ENCODE results near the gene MTHFSD. TPM values are rescaled to one million over a fixed set of nuclear protein-coding genes. Genes with fewer than 3 reads are reported as not detected.

The MTHFSD gene
- total and polyA plus RNA-seq, 3 experiments from 2014 or later: 21.9 to 25.0 (median 23.0) TPM

DNA sequence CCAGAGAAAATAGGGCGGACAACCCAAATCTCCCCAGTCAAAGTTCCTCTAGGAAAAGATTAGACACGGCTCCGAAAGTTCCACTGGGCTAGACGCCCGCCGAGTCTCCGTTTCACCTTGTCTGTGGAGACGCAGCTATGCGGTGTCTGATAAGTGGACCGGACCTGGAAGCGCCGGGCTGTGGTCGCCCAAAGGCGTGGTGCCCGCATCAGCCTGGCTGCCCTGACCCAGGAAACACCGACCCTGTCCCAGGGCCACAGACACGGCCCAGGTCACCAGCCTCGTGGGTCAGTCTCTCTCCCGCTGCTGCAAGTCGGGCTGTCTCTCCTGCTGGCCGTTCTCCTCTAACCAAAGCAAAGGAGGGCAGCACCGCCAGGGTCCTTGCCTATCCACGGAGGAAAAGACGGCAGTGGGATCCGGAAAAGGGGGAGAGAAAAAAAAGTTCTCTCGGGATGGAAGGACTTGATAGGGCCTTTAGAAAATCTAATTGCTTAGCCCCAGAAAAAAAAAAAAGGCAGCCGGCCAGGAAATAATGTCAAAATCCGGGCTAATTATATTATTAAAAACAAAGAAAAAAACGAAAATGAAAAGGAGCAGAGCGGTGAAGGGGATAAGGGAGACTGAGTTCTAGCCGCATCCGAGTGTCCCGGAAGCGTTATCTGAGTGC lies 58.6 kb downstream of the MTHFSD start:
- peaks cover 0 to 1% (median 0%) of the 10 kb centered on the region in 5 donors for H3K9me3 Mint-ChIP-seq
- H3K27ac Mint-ChIP-seq: peak overlapping the region in 1 of 8 donors; percentile 73
- H3K4me3 Mint-ChIP-seq: peak overlapping the region in 1 of 7 donors; percentile 43
- DNase-seq: no peak
- POLR2A ChIA-PET: no interaction called here
- Histone ChIP-seq H3K9me3 (ENCODE audit: low read length) (no peaks in the 10 kb centered on the region), H3K36me3 (ENCODE audit: insufficient read depth, low read length) (no peaks in the 10 kb centered on the region), H3K4me3 (ENCODE audit: low read length) (no peak overlapping the region), H3K27me3 (ENCODE audit: insufficient read depth, low read length, poor library complexity, severe bottlenecking) (peaks cover 15% of the 10 kb centered on the region), H3K4me1 (ENCODE audit: insufficient read depth, low read length) (no peaks in the 10 kb centered on the region), H3K27ac (ENCODE audit: low read depth, low read length) (no peak overlapping the region)
- no peaks in the 10 kb centered on the region for H3K36me3 Mint-ChIP-seq
- H3K27me3 Mint-ChIP-seq: peaks cover 50 to 77% of the 10 kb centered on the region in 2 donors
- CTCF ChIA-PET: no interaction called here
- H3K4me1 Mint-ChIP-seq: no peaks in the 10 kb centered on the region

DNA sequence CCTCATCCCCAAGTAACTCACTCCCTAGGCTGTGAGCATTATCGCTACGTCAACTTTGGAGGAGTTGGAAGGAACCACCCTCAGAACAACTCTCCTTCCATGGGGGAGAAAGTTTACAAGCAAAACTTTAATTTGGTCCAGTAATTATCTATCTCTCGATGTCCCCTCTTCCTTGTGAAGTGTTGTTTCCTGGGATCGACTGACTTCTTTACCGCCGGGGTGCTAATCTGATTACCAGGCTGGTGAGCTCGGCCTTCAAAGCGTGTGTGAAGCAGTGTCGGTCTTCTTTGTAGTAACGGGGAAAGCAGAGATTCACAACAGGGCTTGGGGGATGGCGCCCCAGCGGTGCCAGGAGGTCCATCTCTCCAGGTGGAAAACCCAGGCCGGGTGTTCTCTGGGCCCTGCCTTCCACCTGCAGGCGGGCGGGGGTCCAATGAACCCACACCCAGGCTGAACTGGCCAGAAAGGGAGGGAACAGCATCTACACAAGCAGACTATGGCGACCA lies 59.2 kb downstream of the MTHFSD start:
- no peaks in the 10 kb centered on the region for H3K36me3 Mint-ChIP-seq
- POLR2A ChIA-PET: no interaction called here
- DNase-seq: no peak
- CTCF ChIA-PET: no interaction called here
- H3K27ac ChIP-seq (ENCODE audit: low read depth, low read length): no peak overlapping the region
- H3K36me3 ChIP-seq (ENCODE audit: insufficient read depth, low read length): no peaks in the 10 kb centered on the region
- no peaks in the 10 kb centered on the region for H3K4me1 ChIP-seq (ENCODE audit: insufficient read depth, low read length)
- H3K4me3 ChIP-seq (ENCODE audit: low read length): no peak overlapping the region
- no peaks in the 10 kb centered on the region for H3K9me3 ChIP-seq (ENCODE audit: low read length)
- peaks cover 9% of the 10 kb centered on the region for H3K27me3 ChIP-seq (ENCODE audit: insufficient read depth, low read length, poor library complexity, severe bottlenecking)
- H3K4me1 Mint-ChIP-seq: no peaks in the 10 kb centered on the region
- H3K9me3 Mint-ChIP-seq: peaks cover 0 to 1% (median 0%) of the 10 kb centered on the region in 5 donors
- H3K27me3 Mint-ChIP-seq: peaks cover 46 to 78% of the 10 kb centered on the region in 2 donors
- H3K4me3 Mint-ChIP-seq: no peak overlapping the region
- H3K27ac Mint-ChIP-seq: no peak overlapping the region

- POLR2A ChIA-PET: no interaction called here
- H3K4me3 ChIP-seq (ENCODE audit: low read length): no peak overlapping the region
- H3K36me3 Mint-ChIP-seq: no peaks in the 10 kb centered on the region
- no peaks in the 10 kb centered on the region for H3K4me1 Mint-ChIP-seq
- no peaks in the 10 kb centered on the region for H3K36me3 ChIP-seq (ENCODE audit: insufficient read depth, low read length)
- no peak overlapping the region for H3K27ac Mint-ChIP-seq
- peaks cover 9% of the 10 kb centered on the region for H3K27me3 ChIP-seq (ENCODE audit: insufficient read depth, low read length, poor library complexity, severe bottlenecking)
- H3K9me3 ChIP-seq (ENCODE audit: low read length): no peaks in the 10 kb centered on the region
- H3K9me3 Mint-ChIP-seq: peaks cover 0 to 1% (median 0%) of the 10 kb centered on the region in 5 donors
- H3K4me3 Mint-ChIP-seq: no peak overlapping the region
- CTCF ChIA-PET: no interaction called here
- no peak overlapping the region for H3K27ac ChIP-seq (ENCODE audit: low read depth, low read length)
- peaks cover 44 to 79% of the 10 kb centered on the region in 2 donors for H3K27me3 Mint-ChIP-seq
- DNase-seq: no peak
- H3K4me1 ChIP-seq (ENCODE audit: insufficient read depth, low read length): no peaks in the 10 kb centered on the region
Measured at GRCh38 chr16:86495357-86495701, 59.7 kb downstream of the MTHFSD start.

DNA sequence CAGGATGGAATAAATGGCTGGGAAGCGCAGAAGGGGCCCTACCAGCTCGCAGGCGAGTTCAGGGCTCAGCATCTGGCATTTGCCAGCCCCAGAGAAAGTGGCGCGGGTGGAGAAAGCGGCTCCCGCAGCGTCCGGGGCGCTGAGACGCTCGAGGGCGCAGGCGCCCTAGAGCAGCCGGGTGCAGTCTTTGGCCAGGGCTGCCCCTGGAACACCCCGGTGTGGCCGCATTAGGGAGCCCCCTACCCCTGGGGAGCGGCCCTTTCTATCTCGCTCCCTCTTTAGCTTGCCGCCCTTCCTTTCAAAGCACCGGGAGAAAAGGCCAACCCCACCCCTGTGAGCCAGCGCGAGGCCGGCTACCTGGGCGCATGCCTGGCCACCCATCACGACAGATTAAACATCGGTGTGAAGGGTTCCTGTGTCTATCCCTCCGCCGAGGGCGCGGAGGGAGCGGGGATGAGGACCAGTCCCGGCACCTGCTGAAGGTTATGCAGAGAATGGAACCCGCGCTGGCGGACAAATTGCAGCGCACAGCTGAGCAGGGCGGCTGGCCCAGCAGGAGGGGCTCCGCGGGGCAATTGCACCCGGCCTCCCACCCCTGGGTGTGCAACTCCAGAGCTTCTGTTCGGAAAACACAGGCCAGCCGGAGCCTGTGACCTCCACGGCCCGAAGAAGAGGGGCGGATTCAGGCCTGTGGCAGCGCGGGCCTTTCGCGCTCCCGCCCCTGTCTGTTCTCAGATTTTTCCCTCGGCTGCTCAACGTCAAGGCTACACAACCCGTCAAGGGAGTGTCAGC lies 60.3 kb downstream of the MTHFSD start:
- CTCF ChIA-PET: no interaction called here
- Mint-ChIP-seq H3K9me3 (peaks cover 0 to 1% (median 0%) of the 10 kb centered on the region in 5 donors), H3K27ac (no peak overlapping the region), H3K27me3 (peaks cover 46 to 81% of the 10 kb centered on the region in 2 donors), H3K36me3 (no peaks in the 10 kb centered on the region), H3K4me1 (no peaks in the 10 kb centered on the region), H3K4me3 (no peak overlapping the region)
- Histone ChIP-seq H3K4me3 (ENCODE audit: low read length) (no peak overlapping the region), H3K9me3 (ENCODE audit: low read length) (no peaks in the 10 kb centered on the region), H3K27me3 (ENCODE audit: insufficient read depth, low read length, poor library complexity, severe bottlenecking) (peaks cover 9% of the 10 kb centered on the region), H3K27ac (ENCODE audit: low read depth, low read length) (no peak overlapping the region), H3K36me3 (ENCODE audit: insufficient read depth, low read length) (no peaks in the 10 kb centered on the region), H3K4me1 (ENCODE audit: insufficient read depth, low read length) (no peaks in the 10 kb centered on the region)
- DNase-seq: no peak
- POLR2A ChIA-PET: no interaction called here

DNA sequence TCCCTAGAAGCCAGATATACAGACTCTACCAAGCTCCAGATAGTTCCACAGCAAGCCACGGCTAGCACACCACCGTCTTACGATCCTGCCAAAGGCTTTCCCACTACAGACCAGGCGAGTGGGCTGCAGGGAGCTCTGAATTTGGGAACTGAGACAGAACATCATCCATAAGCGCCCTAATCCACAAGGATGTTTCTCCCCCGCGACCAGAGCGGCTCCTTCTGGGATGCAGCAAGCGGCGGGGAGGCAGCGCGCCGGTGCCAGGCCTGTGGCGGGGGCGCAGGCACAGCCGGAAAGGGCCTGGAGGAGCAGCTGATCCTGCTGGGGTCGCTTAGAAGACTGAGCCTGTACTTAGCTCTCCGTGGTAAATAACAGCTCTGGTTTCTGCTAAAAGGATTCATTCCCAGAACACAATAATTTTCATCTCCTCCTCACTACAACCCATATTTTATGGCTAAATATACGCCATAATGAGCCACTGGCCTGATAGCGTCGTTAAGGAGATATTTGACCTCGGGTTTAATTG lies 60.9 kb downstream of the MTHFSD start:
- Mint-ChIP-seq H3K36me3 (no peaks in the 10 kb centered on the region), H3K27me3 (peaks cover 45 to 79% of the 10 kb centered on the region in 2 donors), H3K9me3 (peaks cover 0 to 1% (median 0%) of the 10 kb centered on the region in 5 donors), H3K4me1 (no peaks in the 10 kb centered on the region), H3K27ac (no peak overlapping the region), H3K4me3 (no peak overlapping the region)
- DNase-seq: no peak
- H3K27me3 ChIP-seq (ENCODE audit: insufficient read depth, low read length, poor library complexity, severe bottlenecking): peaks cover 9% of the 10 kb centered on the region
- ChIA-PET CTCF (no interaction called here), POLR2A (no interaction called here)
- H3K27ac ChIP-seq (ENCODE audit: low read depth, low read length): no peak overlapping the region
- no peak overlapping the region for H3K4me3 ChIP-seq (ENCODE audit: low read length)
- no peaks in the 10 kb centered on the region for H3K4me1 ChIP-seq (ENCODE audit: insufficient read depth, low read length)
- H3K36me3 ChIP-seq (ENCODE audit: insufficient read depth, low read length): no peaks in the 10 kb centered on the region
- no peaks in the 10 kb centered on the region for H3K9me3 ChIP-seq (ENCODE audit: low read length)

GRCh38 chr16:86492961-86493629 lies 61.9 kb downstream of the MTHFSD start:
- ChIA-PET POLR2A (no interaction called here), CTCF (no interaction called here)
- no peak overlapping the region for H3K27ac Mint-ChIP-seq
- no peaks in the 10 kb centered on the region for H3K36me3 Mint-ChIP-seq
- Histone ChIP-seq H3K27me3 (ENCODE audit: insufficient read depth, low read length, poor library complexity, severe bottlenecking) (peaks cover 9% of the 10 kb centered on the region), H3K36me3 (ENCODE audit: insufficient read depth, low read length) (no peaks in the 10 kb centered on the region), H3K27ac (ENCODE audit: low read depth, low read length) (no peak overlapping the region), H3K9me3 (ENCODE audit: low read length) (no peaks in the 10 kb centered on the region), H3K4me3 (ENCODE audit: low read length) (no peak overlapping the region), H3K4me1 (ENCODE audit: insufficient read depth, low read length) (no peaks in the 10 kb centered on the region)
- no peaks in the 10 kb centered on the region for H3K4me1 Mint-ChIP-seq
- H3K4me3 Mint-ChIP-seq: no peak overlapping the region
- peaks cover 41 to 81% of the 10 kb centered on the region in 2 donors for H3K27me3 Mint-ChIP-seq
- H3K9me3 Mint-ChIP-seq: peaks cover 0 to 1% (median 0%) of the 10 kb centered on the region in 5 donors
- no peak for DNase-seq

DNA sequence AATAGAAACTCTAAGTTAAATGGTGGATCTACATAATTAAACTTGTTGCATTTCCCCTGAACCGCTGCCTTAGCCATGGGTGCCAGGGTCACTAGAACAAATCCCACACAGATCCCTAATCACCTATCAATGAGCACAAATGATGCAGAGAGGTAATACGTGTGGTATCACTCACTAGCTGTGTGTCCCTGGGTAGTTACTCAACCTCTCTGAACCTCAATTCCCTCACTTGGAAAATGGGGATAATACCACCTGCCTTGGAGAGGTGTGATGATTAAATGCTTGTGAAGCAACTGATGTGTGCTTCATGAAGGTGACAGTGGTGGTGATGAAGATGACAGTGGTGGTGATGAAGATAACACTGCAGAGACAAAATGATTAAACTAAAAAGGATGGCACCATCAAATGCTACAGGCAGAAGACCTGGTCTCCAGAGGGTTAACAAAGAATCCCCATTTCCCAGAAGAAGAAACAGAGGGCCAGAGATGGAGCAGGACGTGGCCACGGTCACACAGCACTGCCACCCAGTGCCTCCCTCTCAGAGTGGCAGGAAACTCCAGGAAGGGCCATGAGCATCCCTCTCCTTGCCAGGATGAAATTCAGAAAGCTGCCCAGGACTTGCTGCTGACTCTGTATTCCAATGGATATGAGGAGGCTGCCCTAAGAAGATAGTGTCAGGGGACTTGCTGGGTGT lies 62.6 kb downstream of the MTHFSD start:
- no peak for DNase-seq
- Mint-ChIP-seq H3K4me1 (no peaks in the 10 kb centered on the region), H3K4me3 (no peak overlapping the region), H3K27ac (no peak overlapping the region), H3K36me3 (no peaks in the 10 kb centered on the region), H3K27me3 (peaks cover 41 to 82% of the 10 kb centered on the region in 2 donors), H3K9me3 (peaks cover 0 to 1% (median 0%) of the 10 kb centered on the region in 5 donors)
- Histone ChIP-seq H3K36me3 (ENCODE audit: insufficient read depth, low read length) (no peaks in the 10 kb centered on the region), H3K27me3 (ENCODE audit: insufficient read depth, low read length, poor library complexity, severe bottlenecking) (peaks cover 9% of the 10 kb centered on the region), H3K4me3 (ENCODE audit: low read length) (no peak overlapping the region), H3K27ac (ENCODE audit: low read depth, low read length) (no peak overlapping the region), H3K9me3 (ENCODE audit: low read length) (no peaks in the 10 kb centered on the region), H3K4me1 (ENCODE audit: insufficient read depth, low read length) (no peaks in the 10 kb centered on the region)
- ChIA-PET CTCF (no interaction called here), POLR2A (no interaction called here)
